Sigmoid colon (tissue), 7 donors: ENCODE measurements around the gene ARL10. TPM values are rescaled to one million over a fixed set of nuclear protein-coding genes. Genes with fewer than 3 reads are reported as not detected.

Experiments
- DNase-seq: peaks from one replicate; pipeline ENCODE4 v3.0.0-alpha.2; 2019
- H3K27ac ChIP-seq, 4 donors: fragments of 200-600 bp; sonication (generic); one replicate each; pipeline ENCODE4 v1.5.1; 2016 to 2019; ENCODE audit warnings: mild to moderate bottlenecking in 1 of 4
- H3K27me3 ChIP-seq, 3 donors: fragments of 200-600 bp; sonication (generic); one replicate each; pipeline ENCODE4 v1.5.1; 2019; ENCODE audit warnings: mild to moderate bottlenecking in 1 of 3
- H3K36me3 ChIP-seq, 4 donors: fragments of 200-600 bp; sonication (generic); one replicate each; pipeline ENCODE4 v1.5.1; 2016 to 2019
- H3K4me1 ChIP-seq, 4 donors: fragments of 200-600 bp; sonication (generic); one replicate each; pipeline ENCODE4 v1.5.1; 2017 to 2019
- H3K4me3 ChIP-seq, 4 donors: fragments of 200-600 bp; sonication (generic); one replicate each; pipeline ENCODE4 v1.5.1; 2017 to 2019; ENCODE audit warnings: mild to moderate bottlenecking in 2 of 4, moderate library complexity in 1 of 4
- H3K9me3 ChIP-seq, 4 donors: fragments of 200-600 bp in 3 of 4; sonication (generic) in 3 of 4; one replicate each; pipeline versions ENCODE4 v1.5.1 to v1.6.1; 2013 to 2019
- CTCF ChIP-seq, 4 experiments: fragments of 450-650 bp in 3 of 4; fragments of 200-600 bp in 1 of 4; IDR thresholded peaks; one replicate each; pipeline ENCODE4 v1.5.1; 2016 to 2019; ENCODE audit warnings: antibody characterized with exemption in 4 of 4, mild to moderate bottlenecking in 3 of 4, moderate library complexity in 2 of 4
- EP300 ChIP-seq, 4 donors: sonication (generic); formaldehyde crosslinking; IDR thresholded peaks; one replicate each; pipeline ENCODE4 v1.6.1; 2017; ENCODE audit warnings: antibody characterized with exemption in 4 of 4
- POLR2A ChIP-seq, 2 donors: fragments of 450-650 bp; IDR thresholded peaks; one replicate each; pipeline ENCODE4 v1.6.1; 2016; ENCODE audit warnings: antibody characterized with exemption in 2 of 2, mild to moderate bottlenecking in 2 of 2, moderate library complexity in 2 of 2
- POLR2AphosphoS5 ChIP-seq, 4 donors: sonication (generic); formaldehyde crosslinking; IDR thresholded peaks; one replicate each; pipeline ENCODE4 v1.6.1; 2017; ENCODE audit warnings: antibody characterized with exemption in 4 of 4
- WGBS, 2 donors: extraction: QIAGEN DNeasy Blood & Tissue Kit; methylation state at CpG; one replicate each; pipeline ENCODE4 v1.1.7; 2013; 5-methylcytosine and 5-hydroxymethylcytosine counted together
- intact Hi-C: fragments of 100-400 bp; cut with DNase I; formaldehyde crosslinking; loops from one replicate; pipeline ENCODE4 v1.15.1; 2023
- polyA plus RNA-seq, 3 donors: library from polyadenylated mRNA; stranded (reverse); fragments of 200-250 nt; gene quantifications; one replicate each; pipeline ENCODE4 v1.2.3, GENCODE V29; 2013
- total RNA-seq, 4 donors: library from RNA; depleted of rRNA; stranded (reverse); fragments of >200 nt; gene quantifications; one replicate each; pipeline ENCODE4 v1.1.0, GENCODE V29; 2016
- donor health status: healthy with polysubstance abuse.
- donor health status: Bipolar disorder and iron deficiency.
- donor health status: healthy.

ARL10 gene
- total and polyA plus RNA-seq, 7 donors, result 0.23 to 16.9 (median 5.6) TPM

GRCh38 chr5:176368726-176369125 lies 3.4 kb downstream of the ARL10 start:
- H3K27ac ChIP-seq, result no peak overlapping the region
- no peak for TF ChIP-seq EP300 (IDR thresholded peaks at IDR 0.05)
- TF ChIP-seq CTCF (IDR thresholded peaks at IDR 0.05), result no peak
- TF ChIP-seq POLR2A (IDR thresholded peaks at IDR 0.05), result no peak
- no peak for TF ChIP-seq POLR2AphosphoS5 (IDR thresholded peaks at IDR 0.05)
- intact Hi-C loops, result no loop called here
- no peak overlapping the region for H3K4me3 ChIP-seq
- peaks cover 0 to 52% (median 10%) of the 10 kb centered on the region in 4 donors for H3K36me3 ChIP-seq
- H3K4me1 ChIP-seq, result peaks cover 0 to 26% (median 21%) of the 10 kb centered on the region in 4 donors
- H3K27me3 ChIP-seq, result no peaks in the 10 kb centered on the region
- no peaks in the 10 kb centered on the region for H3K9me3 ChIP-seq
- no peak for DNase-seq
- 95 to 96% methylated on average over 13 of the region's 13 CpGs for WGBS, 2 donors

- TF ChIP-seq EP300 (IDR thresholded peaks at IDR 0.05) (no peak), POLR2AphosphoS5 (IDR thresholded peaks at IDR 0.05) (no peak), POLR2A (IDR thresholded peaks at IDR 0.05) (no peak), CTCF (IDR thresholded peaks at IDR 0.05) (no peak)
- intact Hi-C loops, result no loop called here
- H3K9me3 ChIP-seq, result no peaks in the 10 kb centered on the region
- no peak overlapping the region for H3K27ac ChIP-seq
- no peak for DNase-seq
- 73 to 88% methylated on average over 8 of the region's 8 CpGs for WGBS, 2 donors
- H3K4me1 ChIP-seq, result peaks cover 0 to 21% (median 18%) of the 10 kb centered on the region in 4 donors
- H3K27me3 ChIP-seq, result no peaks in the 10 kb centered on the region
- H3K36me3 ChIP-seq, result peaks cover 0 to 52% (median 10%) of the 10 kb centered on the region in 4 donors
- H3K4me3 ChIP-seq, result no peak overlapping the region
These were observed 4.8 kb downstream of the ARL10 start for GRCh38 chr5:176369934-176370711.

DNA sequence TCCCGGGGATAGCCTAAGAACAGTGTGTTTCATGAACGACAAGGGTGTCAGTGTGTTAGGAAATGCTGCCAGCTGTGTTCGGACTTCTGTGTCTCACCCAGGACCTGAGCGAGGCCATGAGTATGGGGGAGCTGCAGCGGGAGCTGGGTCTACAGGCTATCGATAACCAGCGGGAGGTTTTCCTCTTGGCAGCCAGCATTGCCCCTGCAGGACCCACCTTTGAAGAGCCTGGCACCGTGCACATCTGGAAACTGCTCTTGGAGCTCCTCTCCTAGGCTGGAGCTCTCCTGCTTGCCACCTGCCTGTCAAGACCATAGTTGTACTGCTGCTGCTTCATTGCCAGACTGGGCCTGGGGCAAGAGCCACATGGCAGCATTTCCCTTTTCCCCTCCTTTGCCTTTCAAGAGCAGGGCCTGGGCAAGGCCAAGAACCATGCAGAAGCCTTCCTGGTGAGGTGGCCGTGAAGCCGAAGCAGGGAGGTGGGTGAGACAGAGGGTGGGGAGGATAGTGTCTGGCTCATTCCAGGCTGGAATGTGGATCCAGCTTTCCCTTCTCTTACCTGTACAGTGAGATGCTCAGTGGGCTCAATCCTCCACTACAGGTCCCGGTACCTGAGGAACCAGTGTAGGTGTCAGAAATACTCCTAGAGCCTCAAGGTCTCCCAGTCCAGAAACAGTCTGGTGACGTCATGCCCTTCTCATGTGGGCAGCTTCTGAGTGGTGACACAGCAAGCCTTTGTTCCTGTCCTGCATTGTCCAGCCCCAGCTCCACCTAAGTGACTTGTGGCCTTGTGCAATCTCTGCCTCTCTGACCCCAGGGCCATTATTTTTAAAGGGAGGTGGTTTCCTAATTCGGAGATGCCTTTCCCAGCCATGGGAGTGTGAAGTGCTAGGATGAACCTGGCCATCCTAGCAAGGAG lies 6.6 kb downstream of the ARL10 start:
- no peak overlapping the region for H3K27ac ChIP-seq
- no peaks in the 10 kb centered on the region for H3K9me3 ChIP-seq
- TF ChIP-seq EP300 (IDR thresholded peaks at IDR 0.05) (no peak), POLR2AphosphoS5 (IDR thresholded peaks at IDR 0.05) (no peak), POLR2A (IDR thresholded peaks at IDR 0.05) (no peak), CTCF (IDR thresholded peaks at IDR 0.05) (no peak)
- H3K4me1 ChIP-seq, result peaks cover 0 to 14% (median 11%) of the 10 kb centered on the region in 4 donors
- intact Hi-C loops, result no loop called here
- WGBS, 2 donors, result 95 to 96% methylated on average over 13 of the region's 13 CpGs
- DNase-seq, result peak; percentile 46
- peaks cover 0 to 52% (median 10%) of the 10 kb centered on the region in 4 donors for H3K36me3 ChIP-seq
- H3K27me3 ChIP-seq, result no peaks in the 10 kb centered on the region
- H3K4me3 ChIP-seq, result no peak overlapping the region

- Histone ChIP-seq H3K9me3 (no peaks in the 10 kb centered on the region), H3K36me3 (peaks cover 0 to 40% (median 10%) of the 10 kb centered on the region in 4 donors), H3K4me1 (peaks cover 0 to 13% (median 11%) of the 10 kb centered on the region in 4 donors), H3K27ac (peak overlapping the region in 2 of 4 donors; percentile 18 to 19), H3K27me3 (no peaks in the 10 kb centered on the region), H3K4me3 (no peak overlapping the region)
- intact Hi-C loops, result no loop called here
- WGBS, 2 donors, result 75 to 89% methylated on average over 7 of the region's 7 CpGs
- peak; percentile 70 for DNase-seq
- TF ChIP-seq CTCF (IDR thresholded peaks at IDR 0.05), result no peak
- TF ChIP-seq EP300 (IDR thresholded peaks at IDR 0.05), result no peak
- TF ChIP-seq POLR2A (IDR thresholded peaks at IDR 0.05), result no peak
These were observed 8.0 kb downstream of the ARL10 start for GRCh38 chr5:176373100-176373818.
